Liver (tissue), 3 donors: Measurements from ENCODE around the gene GRK2.

Experiments
- CTCF ChIP-seq: fragments of 150-350 bp; IDR thresholded peaks from 2 replicates; pipeline ENCODE4 v1.5.1; 2017; ENCODE audit warnings: improper control_type of control experiment, low read depth, low read length; ENCODE audit not compliant: missing input control
- EGR1 ChIP-seq, 2 donors: IDR thresholded peaks; 2 replicates each; pipeline ENCODE4 v1.6.1; 2016 to 2018; ENCODE audit warnings: antibody characterized with exemption in 2 of 2, low read depth in 2 of 2
- FOXA1 ChIP-seq: IDR thresholded peaks from 2 replicates; pipeline ENCODE4 v1.6.1; 2016; ENCODE audit warnings: antibody characterized with exemption
- GABPA ChIP-seq, 2 donors: IDR thresholded peaks in 1 of 2; conservative IDR thresholded peaks in 1 of 2; 2 replicates each; pipeline ENCODE4 v1.6.1; 2016; ENCODE audit warnings: antibody characterized with exemption in 2 of 2, mild to moderate bottlenecking in 1 of 2, moderate library complexity in 1 of 2
- HNF4A ChIP-seq, 2 donors: conservative IDR thresholded peaks; 2 replicates each; pipeline ENCODE4 v1.6.1; 2016; ENCODE audit warnings: antibody characterized with exemption in 2 of 2, mild to moderate bottlenecking in 2 of 2
- HNF4G ChIP-seq: IDR thresholded peaks from 2 replicates; pipeline ENCODE4 v1.6.1; 2016; ENCODE audit warnings: antibody characterized with exemption
- JUND ChIP-seq, 2 donors: IDR thresholded peaks; 2 replicates each; pipeline ENCODE4 v1.6.1; 2016; ENCODE audit warnings: antibody characterized with exemption in 2 of 2
- REST ChIP-seq: IDR thresholded peaks from 2 replicates; pipeline ENCODE4 v1.6.1; 2016; ENCODE audit warnings: antibody characterized with exemption, mild to moderate bottlenecking
- SP1 ChIP-seq: IDR thresholded peaks from 2 replicates; pipeline ENCODE4 v1.6.1; 2018; ENCODE audit warnings: antibody characterized with exemption, mild to moderate bottlenecking
- TAF1 ChIP-seq: conservative IDR thresholded peaks from 2 replicates; pipeline ENCODE4 v1.6.1; 2016; ENCODE audit warnings: antibody characterized with exemption, mild to moderate bottlenecking
- YY1 ChIP-seq: IDR thresholded peaks from 2 replicates; pipeline ENCODE4 v1.6.1; 2016; ENCODE audit warnings: antibody characterized with exemption, mild to moderate bottlenecking
- ZBTB33 ChIP-seq: IDR thresholded peaks from 2 replicates; pipeline ENCODE4 v1.6.1; 2016; ENCODE audit warnings: antibody characterized with exemption
- donor health status: healthy.
- donor health status: healthy.

GRCh38 chr11:67282155-67282875 is 16.0 kb downstream of the GRK2 start:
- TF ChIP-seq JUND (IDR thresholded peaks at IDR 0.05) = no peak
- no peak for TF ChIP-seq CTCF
- TF ChIP-seq EGR1 (IDR thresholded peaks at IDR 0.05; ENCODE audit: low read depth in 2 of 2) = no peak
- TF ChIP-seq FOXA1 = no peak
- TF ChIP-seq GABPA (IDR thresholded peaks at IDR 0.05 in 1 of 2, conservative IDR thresholded peaks at IDR 0.05 in 1 of 2) = no peak
- no peak for TF ChIP-seq YY1
- no peak for TF ChIP-seq TAF1
- TF ChIP-seq REST = no peak
- TF ChIP-seq ZBTB33 = no peak
- no peak for TF ChIP-seq SP1
- TF ChIP-seq HNF4G = no peak
- no peak for TF ChIP-seq HNF4A (conservative IDR thresholded peaks at IDR 0.05)
